Kidney (tissue), 14 donors: ENCODE measurements around the gene B3GALT5. TPM values are rescaled to one million over a fixed set of nuclear protein-coding genes. Genes with fewer than 3 reads are reported as not detected.

ENCODE experiments used
- DNase-seq, 5 donors: peaks; one replicate each; pipeline ENCODE4 v3.0.0-alpha.2; 2013 to 2020
- FAIRE-seq: peaks from 2 replicates; lab custom pipeline; 2012; peaks lifted over from hg19 to GRCh38; lab: Jason Lieb, UNC
- H3K27ac ChIP-seq, 2 donors: one replicate each; pipeline ENCODE4 v1.7.0; 2013; ENCODE audit warnings: low read depth in 2 of 2, low read length in 2 of 2, inconsistent platforms in 1 of 2
- H3K27me3 ChIP-seq: one replicate; pipeline ENCODE4 v1.7.1; 2013; ENCODE audit warnings: low read length, inconsistent platforms; ENCODE audit not compliant: control insufficient read depth, insufficient read depth
- H3K36me3 ChIP-seq, 3 donors: one replicate each; pipeline versions ENCODE4 v1.7.0 to v1.7.1; 2013; ENCODE audit warnings: low read length in 3 of 3, control low read depth in 1 of 3, inconsistent platforms in 1 of 3; ENCODE audit not compliant: insufficient read depth in 3 of 3, control insufficient read depth in 2 of 3
- H3K4me1 ChIP-seq, 3 donors: one replicate each; pipeline versions ENCODE4 v1.7.0 to v1.7.1; 2013; ENCODE audit warnings: low read length in 3 of 3, inconsistent platforms in 1 of 3, low read depth in 1 of 3; ENCODE audit not compliant: control insufficient read depth in 2 of 3, insufficient read depth in 2 of 3
- H3K4me3 ChIP-seq, 3 donors: one replicate each; pipeline versions ENCODE4 v1.7.0 to v1.8.1; 2013; ENCODE audit warnings: low read length in 3 of 3, control low read depth in 1 of 3, inconsistent platforms in 1 of 3
- H3K9ac ChIP-seq, 3 donors: one replicate each; pipeline versions ENCODE4 v1.7.0 to v1.7.1; 2013; ENCODE audit warnings: low read length in 3 of 3, control low read depth in 1 of 3, inconsistent platforms in 1 of 3
- H3K9me3 ChIP-seq, 3 donors: one replicate each; pipeline versions ENCODE4 v1.7.0 to v1.7.1; 2013; ENCODE audit warnings: low read length in 3 of 3, control low read depth in 1 of 3, inconsistent platforms in 1 of 3; ENCODE audit not compliant: control insufficient read depth in 2 of 3, insufficient read depth in 1 of 3
- intact Hi-C: fragments of 100-400 bp; cut with DNase I; formaldehyde crosslinking; loops from one replicate; pipeline ENCODE4 v1.11.1; 2022
- polyA plus RNA-seq: library from polyadenylated mRNA; stranded (reverse); fragments of 350-450 nt; fragmentation: Illumina TruSeq; extraction: RNeasy Lipid Tissue Mini Kit (QIAGEN cat#74804); gene quantifications from one replicate; pipeline ENCODE4 v1.2.3, GENCODE V29; 2014; ENCODE audit warnings: low read depth, low replicate concordance; ENCODE audit not compliant: insufficient read depth
- total RNA-seq: library from RNA; stranded (reverse); fragmentation: NEBNext Ultra II Directional; extraction: Animal tissue kit (Norgen Biotek cat#: 25700); gene quantifications from one replicate; pipeline ENCODE4 v1.2.1, GENCODE V29; 2021
- TF ChIP-seq, protein P1 (sequence below): IDR thresholded peaks from 3 replicates; pipeline ENCODE4 v1.5.1; 2012; ENCODE audit warnings: mild to moderate bottlenecking, moderate library complexity, borderline replicate concordance; ENCODE audit not compliant: insufficient read depth; ENCODE audit errors: extremely low read depth
- donor health status: control.
- donor health status: control.
- donor health status: control.
- donor health status: control.
- donor health status: control.
- donor health status: DM: yes; HTN: yes; CAD: no.
- donor health status: Normal renal cell carcinoma (clear cell type).

Gene B3GALT5
- total and polyA plus RNA-seq, 2 donors from 2014 or later = 0.24 to 5.6 TPM

DNA sequence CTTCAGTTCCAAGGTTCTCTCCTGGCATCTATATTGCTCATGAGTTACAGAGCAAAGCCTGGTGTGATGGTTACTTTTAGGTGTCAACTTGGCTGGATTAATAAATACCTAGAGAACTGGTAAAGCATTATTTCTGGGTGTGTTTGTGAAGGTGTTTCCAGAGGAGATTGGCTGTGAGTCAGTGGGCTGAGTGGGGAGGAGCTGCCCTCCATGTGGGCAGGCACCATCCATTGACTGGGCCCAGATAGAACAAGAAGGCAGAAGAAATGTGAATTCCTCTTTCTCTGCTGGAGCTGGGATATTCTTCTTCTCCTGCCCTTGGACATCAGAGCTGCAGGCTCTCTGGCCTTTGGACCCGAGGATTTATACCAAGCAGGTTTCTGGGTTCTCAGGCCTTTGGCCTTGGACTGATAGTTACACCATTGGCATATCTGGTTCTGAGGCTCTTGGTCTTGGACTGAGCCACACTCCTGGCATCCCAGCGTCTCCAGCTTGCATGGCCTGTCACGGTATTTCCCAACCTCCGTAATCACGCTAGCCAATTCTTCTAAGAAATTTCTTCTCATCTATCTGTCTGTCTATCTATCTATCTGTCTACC is 44.5 kb downstream of the B3GALT5 start:
- H3K9me3 ChIP-seq = peaks cover 0 to 10% (median 0%) of the 10 kb centered on the region in 3 donors
- intact Hi-C loops = no loop called here
- FAIRE-seq (no peak), DNase-seq (peak in 1 of 5 donors; percentile 7)
- no peak overlapping the region for H3K4me3 ChIP-seq
- TF ChIP-seq, protein P1, sequence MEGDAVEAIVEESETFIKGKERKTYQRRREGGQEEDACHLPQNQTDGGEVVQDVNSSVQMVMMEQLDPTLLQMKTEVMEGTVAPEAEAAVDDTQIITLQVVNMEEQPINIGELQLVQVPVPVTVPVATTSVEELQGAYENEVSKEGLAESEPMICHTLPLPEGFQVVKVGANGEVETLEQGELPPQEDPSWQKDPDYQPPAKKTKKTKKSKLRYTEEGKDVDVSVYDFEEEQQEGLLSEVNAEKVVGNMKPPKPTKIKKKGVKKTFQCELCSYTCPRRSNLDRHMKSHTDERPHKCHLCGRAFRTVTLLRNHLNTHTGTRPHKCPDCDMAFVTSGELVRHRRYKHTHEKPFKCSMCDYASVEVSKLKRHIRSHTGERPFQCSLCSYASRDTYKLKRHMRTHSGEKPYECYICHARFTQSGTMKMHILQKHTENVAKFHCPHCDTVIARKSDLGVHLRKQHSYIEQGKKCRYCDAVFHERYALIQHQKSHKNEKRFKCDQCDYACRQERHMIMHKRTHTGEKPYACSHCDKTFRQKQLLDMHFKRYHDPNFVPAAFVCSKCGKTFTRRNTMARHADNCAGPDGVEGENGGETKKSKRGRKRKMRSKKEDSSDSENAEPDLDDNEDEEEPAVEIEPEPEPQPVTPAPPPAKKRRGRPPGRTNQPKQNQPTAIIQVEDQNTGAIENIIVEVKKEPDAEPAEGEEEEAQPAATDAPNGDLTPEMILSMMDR = no peak
- H3K4me1 ChIP-seq = peaks cover 0 to 4% (median 0%) of the 10 kb centered on the region in 3 donors
- no peak overlapping the region for H3K9ac ChIP-seq
- no peaks in the 10 kb centered on the region for H3K27me3 ChIP-seq
- no peaks in the 10 kb centered on the region for H3K36me3 ChIP-seq
- H3K27ac ChIP-seq = no peak overlapping the region

DNA sequence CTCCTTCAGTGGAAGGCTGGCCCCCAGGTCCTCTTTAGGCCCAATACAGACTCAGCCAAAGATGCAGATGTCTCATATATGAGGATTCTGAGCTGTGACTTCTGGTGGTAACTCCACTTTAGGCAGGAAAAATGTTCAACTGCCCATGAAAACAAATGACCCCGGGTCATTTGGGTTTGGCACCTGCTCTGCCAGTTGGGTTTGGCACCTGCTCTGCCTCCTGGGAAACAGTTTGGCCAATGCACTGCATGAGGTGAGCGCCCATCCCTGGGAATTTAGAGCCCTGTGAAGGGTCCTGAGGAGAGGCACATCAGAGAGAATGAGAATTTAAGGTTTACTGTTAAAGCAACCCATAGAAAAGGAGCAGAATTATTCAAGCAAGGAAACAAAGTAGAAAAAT is 45.3 kb downstream of the B3GALT5 start:
- no peak for FAIRE-seq
- DNase-seq = peak in 1 of 5 donors; percentile 7

DNA sequence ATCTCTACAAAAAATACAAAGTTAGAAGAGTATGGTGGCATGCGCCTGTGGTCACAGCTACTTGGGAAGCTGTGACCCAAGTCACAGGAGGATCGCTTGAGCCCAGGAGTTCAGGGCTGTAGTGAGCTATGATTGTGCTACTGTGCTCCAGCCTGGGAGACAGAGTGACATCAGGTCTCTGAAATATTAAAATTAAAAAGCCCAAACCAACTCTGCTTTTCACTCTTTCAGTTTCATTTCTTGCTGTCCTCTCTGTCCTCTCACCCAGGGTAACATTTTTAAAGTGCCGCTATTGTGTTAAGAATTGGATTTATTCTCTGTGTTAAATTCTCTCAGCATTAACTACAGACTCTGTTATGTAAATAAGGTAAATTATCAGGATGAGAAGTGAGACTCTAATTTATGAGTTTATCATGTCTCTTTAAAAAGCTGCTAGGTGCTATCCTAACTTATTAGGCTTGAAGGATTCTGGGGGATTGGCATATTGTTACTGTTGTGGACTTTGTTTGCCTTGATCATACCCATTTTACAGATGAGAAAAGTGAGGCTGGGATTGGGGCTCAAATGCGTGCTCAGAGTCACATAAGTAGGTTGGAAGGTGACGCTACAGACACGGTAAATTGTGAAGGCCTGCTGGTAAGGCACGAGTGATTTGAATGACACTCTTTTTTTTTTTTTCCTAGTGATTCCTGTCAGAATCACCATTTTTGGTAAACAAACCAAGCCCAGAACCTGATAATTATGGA is 46.5 kb downstream of the B3GALT5 start:
- Histone ChIP-seq H3K4me1 (peaks cover 0 to 4% (median 0%) of the 10 kb centered on the region in 3 donors), H3K9ac (no peak overlapping the region), H3K4me3 (no peak overlapping the region), H3K27ac (no peak overlapping the region), H3K36me3 (no peaks in the 10 kb centered on the region), H3K27me3 (no peaks in the 10 kb centered on the region), H3K9me3 (no peaks in the 10 kb centered on the region)
- FAIRE-seq = no peak
- TF ChIP-seq, protein P1 = no peak
- intact Hi-C loops = no loop called here
- DNase-seq = peak in 1 of 5 donors; percentile 4

More for the DNA sequence above, 45.3 kb downstream of the B3GALT5 start:
- Histone ChIP-seq H3K27me3 (no peaks in the 10 kb centered on the region), H3K9ac (no peak overlapping the region), H3K4me1 (peaks cover 0 to 4% (median 0%) of the 10 kb centered on the region in 3 donors), H3K36me3 (no peaks in the 10 kb centered on the region), H3K4me3 (no peak overlapping the region), H3K27ac (no peak overlapping the region), H3K9me3 (peaks cover 0 to 7% (median 0%) of the 10 kb centered on the region in 3 donors)
- TF ChIP-seq, protein P1 = no peak
- intact Hi-C loops = no loop called here
